HG03064 (cell line): Measurements from ENCODE around the gene PSMB5.

Experiments
- ATAC-seq: cut with Tn5 transposase; IDR thresholded peaks from one replicate; pipeline ENCODE4 v1.9.1; 2021; ENCODE audit warnings: low read depth; ENCODE audit not compliant: unreplicated experiment

PSMB5 gene

DNA sequence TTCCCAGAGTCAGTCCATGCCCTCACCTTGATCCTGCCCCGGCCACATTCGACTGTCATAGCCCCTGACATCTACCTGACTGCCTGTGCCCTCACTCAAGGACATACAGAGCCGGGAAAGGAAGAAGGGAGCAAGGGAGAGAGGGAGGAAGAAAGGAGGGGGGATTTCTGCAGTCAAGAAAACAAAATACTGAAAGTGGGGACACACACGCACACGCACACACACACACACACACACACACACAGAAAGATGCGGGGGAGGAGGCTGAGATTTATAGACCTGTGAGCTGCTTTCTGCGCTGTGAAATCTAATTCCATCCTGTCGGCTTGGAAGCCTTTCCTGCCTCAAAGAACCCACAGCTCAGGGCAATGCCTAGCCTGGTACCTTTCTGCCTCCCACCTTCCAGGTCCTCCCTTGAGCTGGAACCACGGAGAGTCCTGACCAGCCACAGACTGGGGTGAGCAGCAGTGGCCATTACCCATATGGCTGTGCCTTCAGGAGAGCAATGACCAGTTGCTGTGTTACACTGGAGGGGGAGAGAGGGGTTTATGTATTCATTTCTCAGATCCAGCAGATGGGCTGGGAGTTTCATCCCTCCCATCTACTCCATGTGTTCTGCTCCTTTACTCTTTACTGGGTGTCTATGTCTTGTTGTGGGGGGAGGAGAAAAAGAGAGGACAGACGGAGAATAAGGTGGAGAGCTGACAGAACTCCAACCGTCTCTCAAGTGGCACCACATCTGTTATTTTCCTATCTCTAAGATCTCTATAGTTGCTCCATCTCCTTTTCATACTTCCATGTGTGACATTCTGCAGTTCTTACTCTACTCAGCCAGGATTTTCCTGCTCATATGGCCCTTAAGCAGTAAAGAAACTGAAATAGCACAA is 37.7 kb downstream of the PSMB5 start:
- ATAC-seq, result no peak

DNA sequence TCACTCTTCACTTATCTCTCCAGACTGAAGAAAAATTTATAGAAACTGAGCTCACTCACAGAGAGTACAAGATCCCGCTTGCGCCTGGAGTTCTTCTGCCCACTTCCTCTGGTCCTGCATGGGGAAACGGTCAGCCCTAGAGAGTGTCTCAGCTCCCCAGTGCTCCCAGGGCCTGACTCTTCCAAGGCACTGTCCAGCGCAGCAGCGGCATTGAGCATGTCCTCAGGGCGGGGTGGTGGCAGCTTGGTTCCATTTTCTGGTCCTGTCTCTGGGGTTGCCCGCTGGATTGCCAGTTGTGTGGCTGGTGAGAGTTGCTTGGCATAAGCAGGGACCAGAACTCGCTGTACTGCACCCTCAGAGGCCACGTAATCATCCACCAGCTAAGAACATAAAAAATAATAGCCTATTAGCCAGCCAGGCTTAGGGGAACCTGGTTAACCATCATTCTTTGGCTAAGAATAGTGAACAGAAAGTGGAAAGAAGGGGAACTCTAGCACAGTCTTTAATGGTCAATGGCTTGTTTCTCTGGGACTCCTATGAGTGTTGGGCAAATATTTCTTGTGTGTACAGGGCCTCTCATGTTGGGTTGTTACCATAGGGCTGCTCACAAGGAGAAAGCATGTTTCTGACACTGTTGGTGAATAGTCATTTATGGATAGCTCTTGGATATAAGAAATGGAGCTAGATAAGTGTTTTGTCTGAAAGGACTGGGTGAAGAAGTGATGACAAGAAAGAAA is 38.6 kb downstream of the PSMB5 start:
- no peak for ATAC-seq

DNA sequence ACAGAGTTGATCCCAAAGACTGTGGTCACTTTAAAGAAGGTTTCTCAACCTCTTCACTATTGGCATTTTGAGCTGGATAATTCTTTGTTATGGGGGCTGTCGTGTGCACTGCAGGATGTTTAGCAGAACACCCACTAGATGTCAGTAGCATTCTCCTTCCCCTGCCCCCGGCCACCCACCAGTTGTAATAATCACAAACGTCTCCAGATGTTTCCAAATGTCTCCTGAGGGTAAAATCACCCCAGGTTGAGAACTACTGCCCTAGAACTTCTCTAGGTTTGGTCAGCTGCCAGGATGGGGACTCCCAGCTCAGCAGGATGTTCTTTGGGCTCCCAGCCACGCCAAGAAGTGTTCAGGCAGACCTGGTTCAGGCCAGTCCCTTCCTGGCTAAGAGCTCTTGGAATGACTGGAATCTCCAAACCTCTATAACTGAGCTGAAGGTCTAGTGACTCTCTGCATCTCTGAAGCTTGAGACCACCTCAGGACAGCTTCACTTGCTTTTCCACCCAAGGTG is 39.9 kb downstream of the PSMB5 start:
- ATAC-seq, result no peak

DNA sequence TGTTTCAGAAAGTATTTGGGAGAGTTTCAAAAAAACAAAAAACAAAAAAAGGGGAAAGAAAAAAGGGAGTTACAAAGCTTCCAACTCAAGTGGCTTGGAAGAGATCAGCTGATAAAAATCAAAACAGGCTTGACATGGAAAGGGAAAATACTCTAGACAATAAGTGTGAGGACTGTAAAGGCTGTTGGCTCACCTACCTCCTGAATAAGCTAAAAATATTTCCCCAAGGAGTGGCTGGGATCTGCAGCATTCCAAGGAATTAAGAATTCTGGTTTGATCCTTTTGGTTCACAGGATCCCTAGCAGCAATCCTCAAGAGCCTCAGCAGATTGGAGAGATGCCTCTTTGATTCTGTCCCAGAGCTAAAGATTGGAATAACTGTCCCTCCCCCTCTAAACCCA is 41.2 kb downstream of the PSMB5 start:
- ATAC-seq, result no peak

DNA sequence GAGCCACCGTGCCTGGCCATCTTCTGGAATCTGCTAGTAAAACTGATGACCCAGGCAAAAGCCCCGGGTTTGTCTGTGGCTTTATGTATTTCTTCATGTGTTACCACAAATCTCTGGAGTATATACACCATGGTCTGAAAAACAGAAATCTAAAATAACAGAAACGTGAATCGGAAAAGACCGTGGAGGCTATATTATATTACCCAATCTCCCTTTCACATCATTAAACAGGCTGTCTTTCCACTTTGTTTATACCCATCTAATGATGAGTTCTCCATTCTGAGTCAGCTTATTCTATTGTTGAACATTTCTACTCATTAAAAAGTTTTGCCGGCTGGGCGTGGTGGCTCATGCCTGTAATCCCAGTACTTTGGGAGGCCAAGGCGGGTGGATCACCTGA is 42.8 kb downstream of the PSMB5 start:
- ATAC-seq, result no peak

DNA sequence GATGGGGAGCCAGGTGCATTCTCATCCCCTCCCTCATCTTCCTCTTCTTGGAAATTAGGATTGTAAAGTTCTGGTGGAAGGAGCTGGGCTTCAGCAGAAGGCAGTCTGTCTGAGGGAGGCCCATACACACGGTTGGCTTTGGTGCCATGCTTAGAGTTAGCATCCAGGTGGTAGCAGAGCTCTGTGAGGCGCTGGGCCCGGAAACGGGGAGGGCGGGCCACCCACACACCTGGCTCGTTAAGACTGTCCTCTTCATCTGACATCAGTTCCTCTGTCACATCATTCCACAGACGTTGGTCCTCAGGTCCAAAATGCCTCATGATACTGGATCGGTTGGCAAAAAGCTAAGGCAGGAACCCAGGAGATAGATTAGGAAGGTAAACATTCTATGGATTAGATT is 47.4 kb downstream of the PSMB5 start:
- ATAC-seq, result no peak

DNA sequence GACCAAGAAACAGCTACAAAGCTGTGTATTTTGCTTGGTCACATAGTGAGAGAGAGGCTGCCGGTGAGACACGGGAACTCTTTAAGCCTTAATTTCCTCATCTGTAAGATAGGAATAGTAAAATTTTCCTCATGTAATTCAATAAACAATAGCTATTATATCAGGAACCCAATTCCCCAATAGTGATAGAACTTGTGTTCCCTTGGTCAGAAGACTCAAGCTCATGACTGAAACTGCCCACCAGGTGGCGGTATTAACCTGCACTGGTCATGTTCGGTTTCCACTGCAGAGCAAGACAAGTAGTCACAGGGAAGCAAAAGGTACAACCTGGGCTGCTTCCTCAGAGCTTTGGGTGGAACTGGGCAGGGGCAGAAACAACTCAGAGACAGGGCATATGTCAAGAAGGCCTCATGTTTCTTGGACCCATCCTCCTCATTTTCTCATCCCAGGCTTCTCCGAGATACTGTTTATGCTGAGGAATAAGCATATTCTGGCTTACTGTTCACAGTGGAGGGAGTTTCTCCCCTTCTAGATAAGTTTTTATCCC is 48.1 kb downstream of the PSMB5 start:
- ATAC-seq, result no peak

DNA sequence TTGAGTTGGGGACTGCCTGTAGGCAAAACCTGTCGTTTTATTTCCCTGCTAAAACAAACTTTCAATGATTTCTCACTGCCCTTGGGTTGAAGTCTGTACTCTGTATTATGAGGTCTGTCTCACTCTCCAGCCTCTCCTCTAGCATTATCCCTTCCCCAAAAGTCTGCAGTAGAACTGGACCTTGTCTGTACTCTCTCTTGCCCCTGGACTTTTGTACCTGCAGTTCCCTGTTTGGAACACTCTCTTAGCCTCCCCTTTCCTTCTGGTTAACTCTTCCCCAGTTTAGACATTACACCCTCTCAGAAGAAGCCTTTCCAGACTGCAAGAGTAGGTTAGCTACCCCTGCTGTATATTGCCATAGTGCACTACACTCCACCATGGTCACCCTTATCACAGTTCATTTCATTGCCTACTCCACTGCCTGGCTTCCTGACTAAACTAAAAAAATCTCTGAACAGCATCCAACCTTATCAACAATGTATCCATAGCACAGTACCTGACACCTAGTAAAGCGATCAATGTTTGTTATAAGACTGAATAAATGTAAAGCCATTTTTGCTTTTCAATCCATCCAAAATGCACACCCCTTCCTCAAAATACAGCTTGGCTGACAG is 48.7 kb downstream of the PSMB5 start:
- ATAC-seq, result no peak

DNA sequence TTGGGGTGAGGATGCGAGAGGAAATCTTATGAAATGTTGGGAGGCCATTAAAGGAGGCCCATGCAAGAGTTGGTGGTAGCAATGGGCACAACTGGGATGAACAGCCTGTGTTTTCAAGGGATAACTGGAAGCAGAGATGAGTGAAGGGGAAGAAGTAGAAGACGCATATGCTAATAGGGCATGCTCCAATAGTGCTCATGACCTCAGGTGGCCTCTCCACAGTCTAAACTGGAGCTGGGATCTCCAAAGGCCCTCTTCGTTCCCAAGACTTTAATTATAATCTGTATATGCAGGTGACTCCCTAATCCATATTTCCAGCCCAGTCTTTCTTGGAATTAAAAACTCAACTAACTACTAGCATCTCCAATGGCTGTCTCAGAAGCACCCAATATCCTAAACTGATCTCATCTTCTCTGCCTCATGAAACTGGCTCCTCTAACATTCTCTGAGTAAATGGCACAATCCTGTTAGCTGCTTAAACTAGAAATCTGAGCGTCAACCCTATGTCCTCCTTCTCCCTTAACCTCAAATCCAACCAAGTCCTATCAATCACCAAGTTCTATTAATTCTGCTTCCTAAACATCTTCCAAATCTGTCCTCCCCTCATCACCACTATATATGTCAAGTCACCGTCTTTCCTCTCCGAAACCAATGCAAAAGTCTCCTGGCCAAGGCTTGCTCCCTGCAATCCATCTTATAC is 49.6 kb downstream of the PSMB5 start:
- no peak for ATAC-seq

DNA sequence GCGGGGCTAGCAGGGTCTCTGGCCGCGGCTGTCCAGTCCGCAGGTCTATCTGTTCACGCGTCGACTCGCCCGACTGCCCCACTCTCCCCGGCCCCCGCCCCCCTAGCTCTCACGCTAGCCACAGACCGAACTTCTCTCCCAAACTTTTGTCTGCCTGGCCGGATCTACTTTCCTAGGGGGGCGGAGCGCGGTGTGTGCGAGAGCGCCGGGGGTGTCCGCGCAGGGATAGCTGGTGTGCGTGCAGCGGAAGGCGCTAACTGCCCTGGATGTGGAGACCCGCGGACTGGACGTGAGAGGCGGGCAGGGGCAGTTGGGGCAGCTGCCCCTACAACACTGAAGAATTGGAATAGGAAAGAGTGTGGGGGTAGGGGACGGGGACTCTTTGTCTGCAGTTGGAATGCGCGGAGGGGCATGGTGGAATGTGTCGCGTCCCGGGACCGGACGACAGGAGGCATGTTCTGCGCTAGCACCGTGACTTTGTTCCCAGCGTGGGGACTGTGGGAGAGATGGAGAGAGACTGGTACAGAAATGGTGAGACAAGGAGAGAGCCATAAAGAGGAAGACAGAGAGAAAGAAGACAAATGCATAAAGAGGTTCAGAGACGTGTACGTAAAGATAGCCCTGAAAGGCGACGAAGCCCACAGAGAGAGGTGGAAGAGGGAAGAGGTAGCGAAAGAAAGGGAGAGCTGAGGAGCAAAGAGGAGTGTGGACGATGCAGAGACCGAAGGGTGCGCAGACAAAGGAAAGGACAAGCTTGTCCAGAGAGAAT is 52.0 kb downstream of the PSMB5 start, which contains the start of gene AJUBA:
TSS of gene AJUBA (minus strand) at position 75 of the 769 bp plus-strand sequence. CDS start 285 bp downstream, outside the sequence.
- no peak for ATAC-seq

DNA sequence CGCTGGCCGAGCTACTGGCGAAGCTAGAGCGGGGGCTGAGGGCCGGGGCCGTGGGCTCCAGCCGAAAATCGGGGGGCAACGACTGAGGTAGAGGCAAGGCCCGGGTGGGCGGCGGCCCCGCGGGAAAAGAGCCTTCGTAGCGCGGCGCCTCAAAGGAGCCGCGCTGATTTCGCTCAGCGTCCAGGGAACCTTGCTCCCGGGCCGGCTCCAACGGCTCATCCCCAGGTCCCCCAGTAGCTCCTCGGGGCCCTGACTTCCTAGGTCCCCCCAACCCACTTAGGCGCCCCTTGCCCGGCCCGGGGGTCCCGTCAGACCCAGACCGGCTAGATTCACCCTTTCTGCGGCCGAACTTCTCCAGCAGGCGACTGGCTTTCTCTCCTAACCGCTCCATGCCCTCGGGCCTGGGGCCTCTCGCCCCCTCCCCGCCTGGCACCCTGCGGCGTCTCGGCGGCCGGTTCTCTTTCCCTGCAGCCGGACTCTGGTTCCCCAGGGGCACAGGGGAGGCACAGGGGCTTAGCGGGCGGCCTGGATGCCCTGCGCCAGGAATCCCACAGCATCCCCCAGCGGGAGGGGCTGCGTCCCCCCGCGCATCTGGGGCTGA is 52.7 kb downstream of the PSMB5 start:
- no peak for ATAC-seq

DNA sequence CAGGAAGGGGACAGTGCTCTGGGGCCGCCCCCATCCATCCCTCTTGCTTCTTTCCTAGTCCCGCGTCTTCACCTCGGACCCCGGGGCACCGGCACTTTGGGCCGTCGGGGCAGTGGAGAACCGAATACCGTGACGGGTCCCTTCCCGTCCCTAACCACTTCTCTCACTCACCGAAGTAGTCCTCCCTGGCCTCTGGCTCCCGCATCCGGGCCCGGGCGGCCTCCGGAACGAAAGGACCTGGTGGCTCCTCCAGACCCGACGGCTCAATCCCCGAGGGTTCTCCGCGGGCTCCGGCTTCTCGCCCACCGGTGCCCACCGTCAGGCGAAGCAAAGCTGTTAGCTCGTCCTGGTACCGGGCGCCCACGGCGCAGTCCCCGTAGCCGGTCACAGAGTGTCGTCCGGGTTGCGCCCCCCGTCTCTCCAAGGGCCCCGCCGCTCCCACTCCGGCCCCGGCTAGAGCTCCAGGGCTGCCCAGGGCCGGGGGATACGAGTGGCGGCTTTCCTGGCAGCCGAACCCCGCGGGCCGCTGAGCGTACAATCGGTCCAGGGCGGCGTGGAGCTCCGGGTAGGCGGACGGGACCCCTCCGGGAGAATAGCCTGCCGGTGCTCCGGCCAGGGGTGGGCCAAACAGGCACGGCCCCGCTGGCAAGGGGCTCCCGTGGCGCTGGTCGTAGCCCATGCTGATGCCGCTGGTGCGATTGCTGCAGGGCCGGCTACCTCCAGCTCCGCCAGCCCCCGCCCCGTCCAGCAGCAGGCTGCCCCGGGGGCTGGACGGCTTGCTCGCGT is 53.4 kb downstream of the PSMB5 start:
- ATAC-seq, result no peak

DNA sequence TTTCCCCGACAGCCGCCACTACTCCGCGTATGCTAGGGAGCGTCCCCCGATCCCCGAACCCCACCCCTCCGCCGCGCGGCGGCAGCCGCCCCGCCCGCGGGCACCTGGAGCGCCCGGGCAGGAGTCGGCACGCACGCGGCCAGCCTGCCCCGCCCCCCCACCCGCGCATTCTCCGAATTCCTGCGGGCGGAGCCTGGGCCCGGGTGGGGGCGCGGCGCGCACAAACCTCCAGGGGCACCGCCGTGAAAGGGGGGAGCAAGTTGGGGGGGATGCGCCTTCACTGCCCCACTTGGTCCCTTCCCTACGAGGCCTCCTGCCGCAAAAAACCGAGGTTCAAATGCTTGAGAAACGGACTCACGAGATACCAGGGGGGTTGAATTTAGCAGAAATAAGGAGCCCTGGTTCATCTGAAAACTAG is 54.0 kb downstream of the PSMB5 start:
- no peak for ATAC-seq

DNA sequence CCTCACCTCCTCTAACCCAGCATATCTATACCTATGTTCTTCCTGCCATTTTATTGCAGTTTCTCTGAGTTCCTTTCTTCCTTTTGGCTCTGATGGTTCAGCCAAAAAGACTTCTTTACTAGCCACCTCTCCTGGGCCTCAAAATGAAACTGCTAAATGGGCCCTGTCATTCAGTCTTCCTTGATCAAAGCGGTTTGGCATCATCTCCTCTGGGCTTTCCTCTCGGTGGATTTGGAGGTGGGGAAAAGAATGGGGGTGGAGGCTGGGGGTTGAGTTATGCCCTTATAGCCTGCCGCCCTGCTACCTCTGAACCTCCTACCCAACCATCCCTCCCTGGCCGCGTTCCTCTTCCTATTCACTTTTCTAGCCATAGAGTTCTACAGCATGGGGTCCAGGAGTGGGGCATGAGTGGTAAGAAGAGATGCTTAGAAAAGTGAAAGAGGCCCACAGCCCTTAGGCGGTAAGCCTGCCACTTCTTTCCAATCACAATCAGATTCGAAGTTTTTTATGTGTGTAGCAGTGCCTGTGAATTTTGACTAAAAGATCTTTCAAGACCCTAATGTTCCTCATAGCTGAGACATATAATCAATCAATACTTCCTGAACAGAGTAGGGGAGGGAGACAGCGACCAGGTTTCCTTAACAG is 54.8 kb downstream of the PSMB5 start:
- ATAC-seq, result no peak

DNA sequence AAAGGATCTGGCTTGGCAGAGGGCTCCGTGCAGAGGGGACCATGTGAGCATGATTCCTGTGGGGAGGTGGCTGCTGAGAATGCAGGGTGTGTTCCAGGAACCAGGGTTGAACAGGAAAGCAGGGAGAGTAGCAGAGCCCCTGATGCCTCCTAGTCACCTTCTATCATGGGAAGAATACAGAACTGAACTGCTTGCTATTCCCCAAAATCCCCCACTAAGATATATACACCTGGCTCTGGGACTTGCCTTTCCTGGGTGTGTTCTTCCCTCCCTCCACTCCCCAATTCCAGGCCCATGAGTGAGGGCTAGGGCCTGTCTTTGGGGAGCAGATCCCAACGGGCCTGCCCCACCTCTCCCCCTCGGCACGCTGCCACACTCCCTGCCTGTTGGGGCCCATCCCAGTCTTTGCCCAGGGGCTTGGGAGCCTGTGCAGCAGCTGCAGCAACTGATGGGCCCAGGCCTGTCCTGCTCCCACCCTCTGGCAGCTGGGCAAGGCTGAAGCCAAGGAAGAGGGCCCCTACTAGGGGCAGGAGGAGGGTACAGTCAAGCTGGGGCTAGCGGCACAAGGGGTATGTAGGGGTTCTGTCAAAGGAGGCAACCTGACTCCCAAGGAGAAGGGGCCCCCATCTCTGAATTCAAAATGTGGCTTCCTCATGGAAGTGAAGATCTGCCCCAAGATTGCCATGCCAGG is 55.6 kb downstream of the PSMB5 start:
- ATAC-seq, result no peak

DNA sequence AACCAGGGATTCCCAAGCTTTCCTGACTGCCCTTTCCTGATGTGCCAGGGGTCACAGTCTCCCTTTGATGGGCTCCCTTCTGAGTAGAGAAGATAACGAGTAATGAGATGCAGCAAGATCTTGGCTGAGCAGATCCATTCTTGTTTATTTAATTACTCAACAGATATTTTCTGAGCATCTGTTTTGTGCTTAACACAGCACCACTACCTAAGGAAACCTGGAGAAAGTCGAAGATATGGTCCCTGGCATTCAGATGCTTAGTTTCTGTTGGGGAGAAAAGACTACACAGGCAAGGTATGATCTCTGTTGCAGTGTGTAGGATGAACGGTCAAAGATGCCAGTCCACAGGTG is 56.2 kb downstream of the PSMB5 start:
- no peak for ATAC-seq

DNA sequence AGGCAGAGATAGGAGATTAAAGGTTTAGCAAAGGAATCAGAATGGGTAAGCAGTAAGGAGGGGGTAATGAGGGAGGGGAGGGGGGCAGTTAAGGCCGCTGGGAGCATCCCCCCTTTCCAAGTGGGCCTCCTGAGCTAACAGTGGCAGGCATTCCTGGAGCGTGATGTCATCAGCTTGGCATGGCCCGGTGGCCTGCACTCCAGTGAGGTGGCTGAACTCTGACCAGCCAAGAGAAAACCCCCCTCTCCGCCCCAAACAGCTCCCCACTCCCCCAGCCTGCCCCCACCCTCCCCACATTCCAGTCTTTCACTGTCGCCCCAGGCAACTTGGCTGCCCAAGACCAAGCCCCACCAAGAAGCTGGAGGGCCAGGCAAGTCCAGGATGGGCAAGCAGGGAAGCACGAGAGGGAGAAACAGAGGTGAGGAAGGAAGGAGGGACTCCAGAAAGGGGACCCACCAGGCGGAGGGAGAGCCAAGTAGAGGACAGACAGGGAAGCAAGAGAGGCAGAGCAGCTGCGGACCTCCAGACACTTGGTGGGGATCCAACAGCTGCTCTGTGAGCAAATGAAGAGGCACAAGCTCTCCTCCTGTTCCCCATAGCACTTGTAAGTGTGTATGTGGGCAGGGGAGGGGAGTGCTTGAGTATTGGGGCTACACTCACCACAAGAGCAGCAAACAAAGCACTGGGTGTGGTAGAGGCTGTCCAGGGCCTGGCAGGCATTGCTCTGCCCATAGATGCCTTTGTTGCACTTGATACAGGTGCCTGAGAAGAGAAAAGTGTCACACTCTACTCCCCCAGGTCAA is 56.8 kb downstream of the PSMB5 start:
- no peak for ATAC-seq
